ENCODE measurements around the gene CES1.

GRCh38 chr16:55846598-55847346, 13.9 kb upstream of the CES1 start:
- TF ChIP-seq CTCF (IDR thresholded peaks at IDR 0.05): no peak
- no peak for TF ChIP-seq POLR2A (IDR thresholded peaks at IDR 0.05)

Measured in Peyer's patch (tissue), 4 donors.